Stimulated activated CD8-positive, alpha-beta memory T cell treated with anti-CD3 and anti-CD28 coated beads, Interleukin-12 subunit alpha, Interleukin-12 subunit beta, amount 100 ng/mL, for 24 hours (primary cell): ENCODE results near the gene AKAP6.

Experiments
- DNase-seq: peaks from one replicate; pipeline ENCODE4 v3.0.0-alpha.2; 2020; ENCODE audit errors: extremely low read depth

The AKAP6 gene

GRCh38 chr14:32478050-32478449 is 149.0 kb downstream of the AKAP6 start:
- DNase-seq = no peak

- DNase-seq = no peak
Measured at GRCh38 chr14:32480337-32480736, 151.2 kb downstream of the AKAP6 start.

- DNase-seq = no peak
Measured at GRCh38 chr14:32481707-32482106, 152.6 kb downstream of the AKAP6 start.

- no peak for DNase-seq
Measured at GRCh38 chr14:32491416-32492016, 162.4 kb downstream of the AKAP6 start.

GRCh38 chr14:32492457-32492856 is 163.4 kb downstream of the AKAP6 start:
- no peak for DNase-seq

GRCh38 chr14:32494609-32495434 is 165.7 kb downstream of the AKAP6 start:
- DNase-seq = no peak

GRCh38 chr14:32495435-32495734 is 166.3 kb downstream of the AKAP6 start:
- DNase-seq = no peak

GRCh38 chr14:32497248-32497647 is 168.2 kb downstream of the AKAP6 start:
- DNase-seq = no peak

GRCh38 chr14:32507029-32507984 is 178.2 kb downstream of the AKAP6 start:
- no peak for DNase-seq

GRCh38 chr14:32508281-32508680 is 179.2 kb downstream of the AKAP6 start:
- DNase-seq = no peak

GRCh38 chr14:32509632-32510187 is 180.6 kb downstream of the AKAP6 start:
- no peak for DNase-seq

- DNase-seq = no peak
Measured at GRCh38 chr14:32510815-32511214, 181.7 kb downstream of the AKAP6 start.

- no peak for DNase-seq
Measured at GRCh38 chr14:32512348-32512747, 183.2 kb downstream of the AKAP6 start.

GRCh38 chr14:32512813-32513212 is 183.7 kb downstream of the AKAP6 start:
- DNase-seq = no peak

GRCh38 chr14:32513571-32514009 is 184.5 kb downstream of the AKAP6 start:
- no peak for DNase-seq

GRCh38 chr14:32514236-32514635 is 185.1 kb downstream of the AKAP6 start:
- no peak for DNase-seq

- DNase-seq = no peak
Measured at GRCh38 chr14:32514681-32515080, 185.6 kb downstream of the AKAP6 start.

- no peak for DNase-seq
Measured at GRCh38 chr14:32524609-32525375, 195.7 kb downstream of the AKAP6 start.

- no peak for DNase-seq
Measured at GRCh38 chr14:32525591-32525990, 196.5 kb downstream of the AKAP6 start.

- DNase-seq = no peak
Measured at GRCh38 chr14:32530800-32531199, 201.7 kb downstream of the AKAP6 start.

GRCh38 chr14:32531942-32532515 is 202.9 kb downstream of the AKAP6 start:
- DNase-seq = no peak
